GM21515 (cell line): ENCODE data around the gene SMYD3.
"Not testable (repeated sequence)": the region's sequence is repeated elsewhere in the genome, so short reads cannot be mapped to it uniquely, and the experiment has no call there.

Source experiments
- ATAC-seq: cut with Tn5 transposase; IDR thresholded peaks from one replicate; pipeline ENCODE4 v1.9.1; 2021; ENCODE audit not compliant: unreplicated experiment

Gene SMYD3

GRCh38 chr1:246364415-246364941 lies 142.6 kb downstream of the SMYD3 start:
- ATAC-seq = peak; percentile 87

GRCh38 chr1:246357014-246357598 lies 150.0 kb downstream of the SMYD3 start:
- ATAC-seq = not testable (repeated sequence)

DNA sequence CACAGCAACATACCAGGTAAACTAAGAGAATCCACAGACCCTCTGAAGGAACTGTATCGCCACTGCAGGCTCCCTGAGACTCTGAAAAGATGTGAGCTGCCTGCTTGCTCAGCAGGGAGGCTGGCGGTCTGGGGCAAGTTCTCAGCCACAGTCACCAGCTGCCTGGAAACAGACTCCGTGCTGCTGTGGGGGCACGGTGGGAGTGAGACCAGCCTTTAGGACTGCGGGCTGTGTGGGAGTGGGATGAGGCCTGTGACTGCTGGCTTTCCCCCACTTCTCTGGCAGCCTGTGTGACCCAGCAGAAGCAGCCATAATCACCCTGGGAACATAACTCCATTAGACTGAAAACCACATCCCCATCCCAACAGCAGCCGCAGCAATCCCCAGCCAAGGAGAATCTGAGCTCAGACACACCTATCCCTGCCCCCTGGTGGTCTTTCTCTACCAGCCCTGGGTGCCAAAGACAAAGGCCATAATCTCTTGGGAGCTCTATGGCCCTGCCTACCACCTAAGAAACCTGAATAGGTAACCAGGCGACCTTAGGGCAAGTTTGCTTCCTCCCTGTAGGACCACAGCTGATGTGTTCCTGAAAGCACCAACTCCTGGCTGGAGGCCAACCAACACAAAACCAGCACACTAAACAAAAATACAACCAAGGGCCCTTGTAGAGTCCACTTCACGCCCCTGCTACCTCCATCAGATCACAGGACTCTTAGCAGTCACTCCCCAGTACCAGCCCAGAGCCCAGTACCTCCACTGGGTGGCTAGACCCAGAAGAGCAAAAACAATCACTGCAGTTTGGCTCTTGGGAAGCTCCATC lies 151.5 kb downstream of the SMYD3 start:
- no peak for ATAC-seq

- no peak for ATAC-seq
Observed at GRCh38 chr1:246351721-246352120, 155.4 kb downstream of the SMYD3 start.

GRCh38 chr1:246350745-246351144 lies 156.3 kb downstream of the SMYD3 start:
- ATAC-seq = no peak

DNA sequence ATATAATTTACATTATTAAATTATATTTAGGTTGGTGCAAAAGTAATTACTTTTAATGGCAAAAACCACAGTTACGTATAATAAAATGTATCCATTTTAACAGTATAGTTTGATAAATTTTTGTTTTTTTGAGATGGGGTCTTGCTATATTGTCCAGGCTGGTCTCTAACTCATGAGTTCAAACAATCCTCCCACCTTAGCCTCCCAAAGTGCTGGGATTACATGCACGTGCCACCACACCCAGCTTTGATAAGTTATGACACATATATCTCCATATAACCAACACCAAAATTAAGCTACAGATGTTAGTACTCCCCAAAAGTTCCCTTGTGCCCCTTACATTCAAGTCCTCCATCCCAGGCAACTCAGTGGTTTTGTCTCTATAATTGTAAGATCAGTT lies 163.1 kb downstream of the SMYD3 start:
- ATAC-seq = no peak

DNA sequence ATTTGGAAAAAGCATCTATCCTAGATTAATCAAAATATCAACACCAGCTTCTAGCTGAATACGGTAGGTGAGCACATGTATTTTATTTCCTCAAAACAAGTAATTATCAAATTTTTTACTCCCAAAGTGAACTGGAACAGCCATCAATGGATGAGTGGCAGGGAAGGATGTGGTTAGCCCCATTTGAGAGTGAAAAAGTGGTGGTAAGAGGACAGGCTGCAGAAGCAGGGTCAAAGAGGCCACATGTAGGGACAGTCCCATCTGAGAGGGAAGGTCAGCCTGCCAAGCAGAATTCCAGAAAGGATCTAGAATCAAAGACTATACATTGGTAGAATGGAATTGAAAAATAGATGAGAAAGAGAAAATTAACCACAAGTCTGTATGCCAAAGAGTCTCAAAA lies 163.8 kb downstream of the SMYD3 start:
- no peak for ATAC-seq

DNA sequence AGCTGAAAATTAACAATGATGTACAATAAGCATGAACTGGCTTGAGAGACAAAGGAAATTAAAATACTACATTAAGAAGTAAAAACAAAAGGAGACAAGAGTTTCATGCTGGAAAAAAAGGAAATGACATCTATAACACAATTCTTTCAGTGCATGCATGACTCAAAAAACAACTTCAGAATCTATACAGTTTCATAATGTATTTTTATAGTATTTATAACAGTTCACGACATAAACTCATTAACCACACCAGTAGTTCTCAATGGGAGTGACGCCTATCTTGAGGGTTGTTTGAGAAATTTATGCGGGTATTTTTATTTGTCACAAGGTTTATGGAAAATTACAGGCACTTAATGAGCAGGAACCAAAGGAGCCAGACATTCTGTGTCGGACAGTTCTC lies 168.5 kb downstream of the SMYD3 start:
- no peak for ATAC-seq

DNA sequence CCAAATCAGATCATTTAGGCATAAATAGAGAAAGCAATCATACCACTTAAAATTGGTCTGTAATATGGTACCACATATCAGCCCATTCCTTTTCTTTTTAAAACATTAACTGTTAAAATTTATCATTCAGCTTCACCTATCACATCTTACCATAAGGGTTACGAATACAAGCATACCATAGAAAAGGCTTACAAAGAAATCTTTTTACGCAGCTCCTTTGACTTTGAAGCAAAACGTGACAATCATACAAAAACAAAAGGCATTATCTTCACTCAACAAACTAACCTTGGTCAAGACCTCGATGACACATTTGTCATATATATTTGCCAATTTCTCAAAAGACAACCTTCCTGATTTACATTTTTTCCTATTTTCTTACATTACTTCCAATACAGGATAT lies 169.0 kb downstream of the SMYD3 start:
- no peak for ATAC-seq

GRCh38 chr1:246335151-246335550 lies 171.9 kb downstream of the SMYD3 start:
- no peak for ATAC-seq

DNA sequence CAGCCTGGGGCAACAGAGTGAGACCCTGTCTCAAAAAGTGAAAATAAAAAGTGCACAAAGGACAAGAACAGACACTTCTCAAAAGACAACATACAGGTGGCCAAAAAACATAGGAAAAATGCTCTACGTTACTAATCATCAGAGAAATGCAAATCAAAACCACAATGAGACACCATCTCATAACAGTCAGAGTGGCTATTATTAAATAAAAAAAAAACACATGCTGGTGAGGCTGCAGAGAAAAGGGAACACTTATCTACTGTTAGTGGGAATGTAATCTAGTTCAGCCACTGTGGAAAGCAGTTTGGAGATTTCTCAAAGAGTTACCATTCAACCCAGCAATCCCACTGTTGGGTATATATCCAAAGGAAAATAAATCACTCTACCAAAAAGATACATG lies 173.2 kb downstream of the SMYD3 start:
- ATAC-seq = no peak

- no peak for ATAC-seq
Observed at GRCh38 chr1:246332078-246332477, 175.0 kb downstream of the SMYD3 start.

DNA sequence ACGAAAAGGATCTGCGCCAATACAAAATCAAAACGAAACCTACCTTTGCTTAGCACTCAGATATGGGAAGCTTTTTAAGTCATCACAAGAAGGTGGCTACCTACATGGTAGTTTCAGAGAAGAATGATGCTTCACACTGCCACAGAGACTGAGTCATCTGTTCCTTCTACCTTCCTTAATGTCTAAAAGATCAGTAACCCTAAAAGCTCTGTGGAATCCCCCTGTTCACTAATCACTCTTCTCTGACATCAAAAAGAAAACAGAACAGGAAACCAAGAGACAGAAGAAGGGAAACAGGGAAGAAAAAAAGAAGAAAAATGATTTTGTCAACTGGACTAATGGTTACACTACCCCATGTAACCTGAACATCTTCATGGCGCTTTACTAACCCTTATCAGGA lies 177.2 kb downstream of the SMYD3 start:
- peak; percentile 96 for ATAC-seq

GRCh38 chr1:246329292-246329691 lies 177.8 kb downstream of the SMYD3 start:
- not testable (repeated sequence) for ATAC-seq

DNA sequence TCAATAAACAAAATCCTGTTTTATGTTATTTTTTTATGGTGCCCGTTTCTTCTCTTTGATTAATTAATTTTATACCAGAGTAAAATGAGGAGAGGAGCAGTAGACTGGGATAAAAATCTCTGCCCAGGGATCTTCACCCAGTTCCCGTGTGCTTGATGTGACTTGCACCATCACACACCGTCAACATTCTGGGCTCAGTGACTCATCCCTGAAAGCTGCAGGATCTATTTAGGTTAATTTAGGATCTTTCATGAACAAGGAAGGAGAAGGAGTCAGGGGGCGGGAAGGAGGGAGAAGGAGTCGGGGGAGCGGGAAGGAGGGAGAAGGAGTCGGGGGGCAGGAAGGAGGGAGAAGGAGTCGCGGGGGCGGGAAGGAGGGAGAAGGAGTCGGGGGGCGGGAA lies 182.4 kb downstream of the SMYD3 start:
- ATAC-seq = no peak

- ATAC-seq = not testable (repeated sequence)
Observed at GRCh38 chr1:246324033-246324432, 183.0 kb downstream of the SMYD3 start.

GRCh38 chr1:246320286-246320685 lies 186.8 kb downstream of the SMYD3 start:
- no peak for ATAC-seq

- no peak for ATAC-seq
Observed at GRCh38 chr1:246319083-246319714, 187.9 kb downstream of the SMYD3 start.

DNA sequence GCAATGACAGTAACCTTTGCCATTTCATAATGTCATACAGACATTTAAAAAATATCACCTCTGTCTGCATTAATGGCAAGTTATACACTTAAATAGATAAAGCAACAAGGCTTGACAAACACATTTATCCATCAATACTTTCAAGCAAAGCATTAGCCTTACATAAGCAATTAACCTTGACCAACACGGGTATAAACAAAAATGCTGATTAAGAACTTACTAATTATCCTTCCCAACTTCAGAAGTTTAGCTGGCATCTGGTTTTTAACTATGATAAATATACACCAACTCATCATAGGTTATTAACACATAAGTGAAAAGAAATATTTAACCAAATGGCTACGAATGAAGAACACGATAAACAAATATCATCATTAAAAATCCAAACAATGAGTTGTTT lies 188.5 kb downstream of the SMYD3 start:
- ATAC-seq = no peak

- no peak for ATAC-seq
Observed at GRCh38 chr1:246318036-246318359, 189.1 kb downstream of the SMYD3 start.

- no peak for ATAC-seq
Observed at GRCh38 chr1:246317332-246318035, 189.6 kb downstream of the SMYD3 start.
